Measurements from ENCODE around the gene PPM1B. TPM values are rescaled to one million over a fixed set of nuclear protein-coding genes. Genes with fewer than 3 reads are reported as not detected.

Gene PPM1B
- total and polyA plus RNA-seq, 2 of the 13 experiments (the other 11 are each of a cell fraction or from before 2014, with no cell fraction given), result 24.4 to 25.0 TPM

DNA sequence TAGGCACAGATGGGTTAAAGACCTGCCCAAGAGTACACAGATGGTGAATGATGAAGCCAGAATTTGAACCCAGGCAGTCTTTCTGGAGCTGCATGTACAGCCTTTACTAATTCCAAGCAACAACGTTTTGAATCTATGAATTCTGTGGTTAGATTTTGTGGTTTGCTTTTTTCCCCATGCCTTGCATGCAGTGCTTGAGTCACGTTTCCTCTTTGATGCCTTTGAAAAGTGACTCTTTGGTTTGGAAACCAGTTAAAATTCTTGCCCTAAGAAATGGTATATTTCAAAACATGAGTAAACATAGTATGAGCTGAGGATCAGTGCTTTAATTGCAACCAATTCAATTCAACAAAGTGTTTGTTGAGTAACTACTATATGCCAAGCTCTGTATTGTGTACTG is 48.2 kb upstream of the PPM1B start:
- FAIRE-seq (no peak), ATAC-seq (no peak), DNase-seq (ENCODE audit: low spot score) (no peak)
- 0% methylated on average over 2 of the region's 2 CpGs for WGBS (ENCODE audit: low lambda C conversion rate)
- no peaks in the 10 kb centered on the region for H3K9me3 ChIP-seq (ENCODE audit: low read length)
- ChIA-PET POLR2A (no interaction called here), CTCF (ENCODE audit: low intra/inter-chr PET ratio, low total read pairs) (no interaction called here)
- no peak overlapping the region for H3K9ac ChIP-seq (ENCODE audit: insufficient read depth, low read depth, low read length)
- no peaks in the 10 kb centered on the region for H3K27me3 ChIP-seq (ENCODE audit: control insufficient read depth in 1 of 2, insufficient read depth in 2 of 2, low read length in 2 of 2)
- H3K4me3 ChIP-seq (replicated peaks in 1 of 3; ENCODE audit: insufficient read depth in 1 of 3, low read depth in 2 of 3, low read length in 3 of 3), result no peak overlapping the region
- no TSS peak for BruUV-seq (replicated peaks)
- H3K27ac ChIP-seq (ENCODE audit: extremely low read length, insufficient read depth, low read length), result no peak overlapping the region
- H3K79me2 ChIP-seq (ENCODE audit: insufficient read depth, low read length), result no peaks in the 10 kb centered on the region
- H4K20me1 ChIP-seq (ENCODE audit: insufficient read depth, low read length), result no peaks in the 10 kb centered on the region
- in situ Hi-C loops (cut with HindIII; ENCODE audit: extremely low pct_ligation_motif_present, low pct_unique_long_range_greater_than_20kb) (no loop called here), intact Hi-C loops (cut with micrococcal nuclease; ENCODE audit: unreplicated experiment) (no loop called here)
- H2AFZ ChIP-seq (ENCODE audit: low read length), result no peak overlapping the region
- no peaks in the 10 kb centered on the region for H3K36me3 ChIP-seq (replicated peaks in 1 of 2; ENCODE audit: control insufficient read depth in 1 of 2, insufficient read depth in 2 of 2, low read length in 2 of 2)
- H3K4me2 ChIP-seq (ENCODE audit: low read depth, low read length), result no peak overlapping the region
- TF ChIP-seq ZNF3 (CRISPR knock-in tag; IDR thresholded peaks at IDR 0.05), result no peak
- TF ChIP-seq, protein P1, sequence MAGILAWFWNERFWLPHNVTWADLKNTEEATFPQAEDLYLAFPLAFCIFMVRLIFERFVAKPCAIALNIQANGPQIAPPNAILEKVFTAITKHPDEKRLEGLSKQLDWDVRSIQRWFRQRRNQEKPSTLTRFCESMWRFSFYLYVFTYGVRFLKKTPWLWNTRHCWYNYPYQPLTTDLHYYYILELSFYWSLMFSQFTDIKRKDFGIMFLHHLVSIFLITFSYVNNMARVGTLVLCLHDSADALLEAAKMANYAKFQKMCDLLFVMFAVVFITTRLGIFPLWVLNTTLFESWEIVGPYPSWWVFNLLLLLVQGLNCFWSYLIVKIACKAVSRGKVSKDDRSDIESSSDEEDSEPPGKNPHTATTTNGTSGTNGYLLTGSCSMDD (CRISPR knock-in tag; IDR thresholded peaks at IDR 0.05), result no peak
- TF ChIP-seq, protein P2, sequence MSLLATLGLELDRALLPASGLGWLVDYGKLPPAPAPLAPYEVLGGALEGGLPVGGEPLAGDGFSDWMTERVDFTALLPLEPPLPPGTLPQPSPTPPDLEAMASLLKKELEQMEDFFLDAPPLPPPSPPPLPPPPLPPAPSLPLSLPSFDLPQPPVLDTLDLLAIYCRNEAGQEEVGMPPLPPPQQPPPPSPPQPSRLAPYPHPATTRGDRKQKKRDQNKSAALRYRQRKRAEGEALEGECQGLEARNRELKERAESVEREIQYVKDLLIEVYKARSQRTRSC (CRISPR knock-in tag; IDR thresholded peaks at IDR 0.05; ENCODE audit: low read depth), result no peak
- TF ChIP-seq BHLHE40 (IDR thresholded peaks at IDR 0.05; ENCODE audit: low read length), result 0 out of 2 replicates have a peak, but pooled peaks have one; percentile 28
- no peaks in the 10 kb centered on the region for H3K4me1 ChIP-seq (ENCODE audit: insufficient read depth, low read length)

DNA sequence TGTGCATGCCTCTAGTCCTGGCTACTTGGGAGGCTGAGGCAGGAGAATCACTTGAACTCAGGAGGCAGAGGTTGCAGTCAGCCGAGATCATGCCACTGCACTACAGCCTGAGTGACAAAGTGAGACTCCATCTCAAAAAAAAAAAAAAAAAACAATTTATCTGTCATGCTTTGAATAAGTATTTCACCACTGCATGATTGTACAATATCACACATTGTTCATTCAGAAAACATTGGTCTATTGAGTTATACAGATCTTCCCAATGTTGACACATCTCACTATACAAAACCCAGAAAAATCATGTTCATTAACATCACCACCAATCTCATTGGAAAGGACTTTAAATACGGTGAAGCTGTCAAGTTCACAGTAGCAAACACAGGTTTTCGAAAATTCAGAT is 46.8 kb upstream of the PPM1B start:
- H2AFZ ChIP-seq (ENCODE audit: low read length), result no peak overlapping the region
- H3K36me3 ChIP-seq (replicated peaks in 1 of 2; ENCODE audit: control insufficient read depth in 1 of 2, insufficient read depth in 2 of 2, low read length in 2 of 2), result no peaks in the 10 kb centered on the region
- FAIRE-seq (no peak), ATAC-seq (no peak), DNase-seq (ENCODE audit: low spot score) (no peak)
- POLR2A ChIA-PET, result no interaction called here
- H3K9me3 ChIP-seq (ENCODE audit: low read length), result no peaks in the 10 kb centered on the region
- no peak overlapping the region for H3K27ac ChIP-seq (ENCODE audit: extremely low read length, insufficient read depth, low read length)
- H3K4me1 ChIP-seq (ENCODE audit: insufficient read depth, low read length), result no peaks in the 10 kb centered on the region
- no peaks in the 10 kb centered on the region for H3K79me2 ChIP-seq (ENCODE audit: insufficient read depth, low read length)
- no peak overlapping the region for H3K9ac ChIP-seq (ENCODE audit: insufficient read depth, low read depth, low read length)
- intact Hi-C loops (cut with micrococcal nuclease; ENCODE audit: unreplicated experiment) (no loop called here), in situ Hi-C loops (cut with HindIII; ENCODE audit: extremely low pct_ligation_motif_present, low pct_unique_long_range_greater_than_20kb) (no loop called here)
- BruUV-seq (replicated peaks), result no TSS peak
- H4K20me1 ChIP-seq (ENCODE audit: insufficient read depth, low read length), result no peaks in the 10 kb centered on the region
- CTCF ChIA-PET (ENCODE audit: low intra/inter-chr PET ratio, low total read pairs), result no interaction called here
- H3K4me2 ChIP-seq (ENCODE audit: low read depth, low read length), result no peak overlapping the region
- H3K27me3 ChIP-seq (ENCODE audit: control insufficient read depth in 1 of 2, insufficient read depth in 2 of 2, low read length in 2 of 2), result no peaks in the 10 kb centered on the region
- H3K4me3 ChIP-seq (replicated peaks in 1 of 3; ENCODE audit: insufficient read depth in 1 of 3, low read depth in 2 of 3, low read length in 3 of 3), result no peak overlapping the region
- WGBS (ENCODE audit: low lambda C conversion rate), result 29% methylated on average over 3 of the region's 3 CpGs
- TF ChIP-seq ZNF260 (CRISPR knock-in tag; IDR thresholded peaks at IDR 0.05; ENCODE audit: borderline replicate concordance, low read depth), result no peak
- TF ChIP-seq ASH2L (IDR thresholded peaks at IDR 0.05; ENCODE audit: insufficient read length, low read depth, low read length), result no peak
- TF ChIP-seq ZMYM4 (CRISPR knock-in tag; IDR thresholded peaks at IDR 0.05), result no peak
- TF ChIP-seq CBX1 (IDR thresholded peaks at IDR 0.05; ENCODE audit: low read depth), result no peak
- TF ChIP-seq, protein P3, sequence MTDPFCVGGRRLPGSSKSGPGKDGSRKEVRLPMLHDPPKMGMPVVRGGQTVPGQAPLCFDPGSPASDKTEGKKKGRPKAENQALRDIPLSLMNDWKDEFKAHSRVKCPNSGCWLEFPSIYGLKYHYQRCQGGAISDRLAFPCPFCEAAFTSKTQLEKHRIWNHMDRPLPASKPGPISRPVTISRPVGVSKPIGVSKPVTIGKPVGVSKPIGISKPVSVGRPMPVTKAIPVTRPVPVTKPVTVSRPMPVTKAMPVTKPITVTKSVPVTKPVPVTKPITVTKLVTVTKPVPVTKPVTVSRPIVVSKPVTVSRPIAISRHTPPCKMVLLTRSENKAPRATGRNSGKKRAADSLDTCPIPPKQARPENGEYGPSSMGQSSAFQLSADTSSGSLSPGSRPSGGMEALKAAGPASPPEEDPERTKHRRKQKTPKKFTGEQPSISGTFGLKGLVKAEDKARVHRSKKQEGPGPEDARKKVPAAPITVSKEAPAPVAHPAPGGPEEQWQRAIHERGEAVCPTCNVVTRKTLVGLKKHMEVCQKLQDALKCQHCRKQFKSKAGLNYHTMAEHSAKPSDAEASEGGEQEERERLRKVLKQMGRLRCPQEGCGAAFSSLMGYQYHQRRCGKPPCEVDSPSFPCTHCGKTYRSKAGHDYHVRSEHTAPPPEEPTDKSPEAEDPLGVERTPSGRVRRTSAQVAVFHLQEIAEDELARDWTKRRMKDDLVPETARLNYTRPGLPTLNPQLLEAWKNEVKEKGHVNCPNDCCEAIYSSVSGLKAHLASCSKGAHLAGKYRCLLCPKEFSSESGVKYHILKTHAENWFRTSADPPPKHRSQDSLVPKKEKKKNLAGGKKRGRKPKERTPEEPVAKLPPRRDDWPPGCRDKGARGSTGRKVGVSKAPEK (CRISPR knock-in tag; IDR thresholded peaks at IDR 0.05; ENCODE audit: borderline replicate concordance), result no peak
- no peak for TF ChIP-seq NR1H2 (CRISPR knock-in tag; IDR thresholded peaks at IDR 0.05; ENCODE audit: borderline replicate concordance, low read depth)
- no peak for TF ChIP-seq ZNF460 (CRISPR knock-in tag; IDR thresholded peaks at IDR 0.05; ENCODE audit: borderline replicate concordance)
- TF ChIP-seq SOX5 (CRISPR knock-in tag; IDR thresholded peaks at IDR 0.05; ENCODE audit: borderline replicate concordance), result no peak
